IPS-NIHi11 (cell line): Measurements from ENCODE around the gene KMT2D.

ENCODE experiments used
- DNase-seq: peaks from one replicate; pipeline ENCODE4 v3.0.0; 2012; ENCODE audit warnings: mixed read lengths, low spot score

Gene KMT2D

DNA sequence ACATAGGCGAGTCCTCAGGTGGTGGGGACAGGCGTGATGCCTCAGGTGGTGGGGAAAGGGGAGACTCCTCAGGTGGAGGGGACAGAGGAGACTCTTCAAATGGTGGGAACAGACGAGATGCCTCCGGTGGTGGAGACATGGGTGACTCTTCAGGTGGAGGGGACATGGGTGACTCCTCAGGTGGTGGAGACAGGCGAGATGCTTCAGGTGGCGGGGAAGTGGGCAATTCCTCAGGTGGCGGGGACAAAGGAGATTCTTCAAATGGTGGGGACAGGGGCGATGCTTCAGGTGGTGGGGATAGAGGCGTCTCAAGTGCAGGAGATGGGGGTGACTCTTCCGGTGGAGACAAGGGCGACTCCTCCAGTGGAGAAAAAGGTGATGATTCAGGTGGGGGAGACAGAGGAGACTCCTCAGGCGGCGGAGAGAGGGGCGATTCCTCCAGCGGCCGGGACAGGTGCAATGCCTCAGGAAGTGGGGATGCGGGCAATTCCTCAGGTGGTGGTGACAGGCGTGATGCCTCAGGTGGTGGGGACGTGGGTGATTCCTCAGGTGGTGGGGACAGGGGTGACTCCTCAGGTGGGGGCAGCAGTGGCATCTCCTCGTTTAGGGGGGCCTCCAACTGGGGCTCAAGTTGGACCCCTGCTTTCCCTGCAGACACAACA is 8.7 kb downstream of the KMT2D start:
- no peak for DNase-seq

GRCh38 chr12:49051373-49051764 is 9.2 kb downstream of the KMT2D start:
- DNase-seq: no peak

DNA sequence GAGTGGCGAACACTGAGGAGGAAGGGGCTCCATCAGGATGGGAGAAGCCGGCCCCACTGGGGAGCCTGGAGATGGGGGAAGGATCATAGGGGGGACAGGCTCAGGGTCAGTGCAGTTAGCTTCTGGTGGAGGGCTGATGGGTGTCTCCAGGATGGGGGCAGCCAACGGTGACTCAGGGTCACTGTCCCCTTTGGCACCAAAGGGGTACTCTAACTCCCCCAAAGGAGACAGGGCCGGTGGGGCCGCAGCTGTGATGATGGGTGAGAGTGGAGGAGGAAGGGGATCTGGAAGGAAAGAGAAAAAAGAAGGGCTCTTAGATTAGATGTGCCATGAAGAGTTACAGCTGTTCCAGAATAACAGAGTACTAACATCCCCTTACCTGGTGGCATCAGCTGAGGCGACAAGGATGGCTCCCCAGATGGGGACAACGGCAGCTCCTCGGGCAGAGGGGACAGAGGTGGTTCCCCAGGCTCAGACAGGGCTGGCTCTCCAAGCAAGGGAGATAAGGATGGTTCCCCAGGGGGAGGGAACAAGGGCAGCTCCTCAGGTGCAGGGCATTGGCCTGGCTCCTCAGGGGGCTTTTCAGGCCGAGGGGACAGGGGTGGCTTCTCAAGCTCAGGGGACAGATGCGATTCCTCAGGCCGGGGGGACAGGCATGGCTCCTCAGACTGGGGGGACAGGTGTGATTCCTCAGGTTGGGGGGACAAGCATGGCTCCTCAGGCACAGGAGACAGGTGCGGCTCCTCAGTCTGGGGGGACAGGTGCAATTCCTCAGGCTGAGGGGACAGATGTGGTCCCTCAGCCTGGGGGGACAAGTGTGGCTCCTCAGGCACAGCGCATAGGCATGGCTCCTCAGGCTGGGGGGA is 9.9 kb downstream of the KMT2D start:
- DNase-seq: no peak

DNA sequence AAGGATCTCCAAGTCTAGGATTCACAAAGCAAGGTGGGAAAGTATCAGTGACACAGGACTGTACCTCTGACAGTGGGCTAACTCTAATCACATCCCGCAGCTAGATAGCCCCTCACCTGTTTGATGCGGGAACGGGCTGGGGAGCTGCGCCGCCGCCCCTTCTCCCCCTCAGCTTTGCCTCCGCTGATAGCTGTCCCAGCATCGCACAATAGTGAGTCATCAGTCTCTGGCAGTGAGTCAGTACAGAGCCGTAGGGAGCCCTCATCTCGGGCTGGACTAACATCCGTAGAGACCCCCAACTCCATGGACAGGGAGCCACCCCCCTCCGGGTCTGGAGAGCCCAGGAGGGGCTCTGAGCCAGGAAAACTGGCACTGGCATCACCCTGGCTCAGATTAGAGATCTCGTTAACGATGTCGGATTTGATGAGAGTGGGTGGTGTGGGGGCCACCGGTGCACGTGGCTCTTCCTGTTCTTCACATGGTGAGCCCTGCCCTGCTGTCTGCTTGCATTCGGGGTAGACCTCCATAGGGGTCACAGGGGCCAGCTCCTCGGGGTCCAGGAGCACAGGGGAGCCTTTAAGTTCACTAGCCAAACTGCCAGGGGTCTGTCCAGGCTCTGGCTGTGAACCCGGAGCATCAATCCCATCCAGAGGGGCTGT is 10.9 kb downstream of the KMT2D start:
- DNase-seq: no peak

GRCh38 chr12:49048953-49049352 is 11.6 kb downstream of the KMT2D start:
- no peak for DNase-seq

DNA sequence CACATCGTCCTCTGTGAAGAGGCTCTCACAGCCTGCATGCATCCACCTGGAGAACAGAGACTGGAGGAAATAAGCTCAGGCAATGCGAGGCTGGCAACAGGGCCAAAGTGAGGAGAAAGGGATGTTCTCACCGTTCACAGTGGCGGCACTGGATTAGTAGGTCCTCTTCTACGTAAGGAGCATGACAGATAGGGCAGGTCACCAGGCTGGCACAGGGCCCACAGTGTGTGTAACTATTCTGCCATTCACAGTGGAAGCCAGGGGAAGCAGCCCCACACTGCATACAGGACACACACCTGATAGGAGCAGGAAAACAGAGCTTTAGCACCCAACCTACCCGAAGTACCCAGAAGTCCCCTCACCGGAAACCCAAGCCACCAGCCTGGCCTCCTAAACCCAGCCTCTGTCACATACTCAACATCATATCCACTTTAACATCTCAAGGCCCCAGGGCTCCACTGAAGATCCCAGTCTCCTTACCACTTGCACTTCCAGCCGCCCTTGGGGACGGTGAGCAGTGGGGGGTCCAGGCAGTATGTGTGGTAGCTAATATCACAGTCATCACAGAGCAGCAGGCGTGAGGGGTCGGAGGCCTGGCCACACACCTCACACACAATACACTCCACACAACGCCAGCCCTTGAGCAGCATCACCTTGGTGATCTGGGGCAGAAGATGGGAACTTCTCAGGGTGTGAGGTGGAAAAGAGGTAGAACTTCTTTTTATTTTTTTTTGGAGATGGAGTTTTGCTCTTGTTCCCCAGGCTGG is 14.3 kb downstream of the KMT2D start:
- DNase-seq: no peak

- DNase-seq: no peak
Measured at GRCh38 chr12:49044660-49045059, 15.9 kb downstream of the KMT2D start.

DNA sequence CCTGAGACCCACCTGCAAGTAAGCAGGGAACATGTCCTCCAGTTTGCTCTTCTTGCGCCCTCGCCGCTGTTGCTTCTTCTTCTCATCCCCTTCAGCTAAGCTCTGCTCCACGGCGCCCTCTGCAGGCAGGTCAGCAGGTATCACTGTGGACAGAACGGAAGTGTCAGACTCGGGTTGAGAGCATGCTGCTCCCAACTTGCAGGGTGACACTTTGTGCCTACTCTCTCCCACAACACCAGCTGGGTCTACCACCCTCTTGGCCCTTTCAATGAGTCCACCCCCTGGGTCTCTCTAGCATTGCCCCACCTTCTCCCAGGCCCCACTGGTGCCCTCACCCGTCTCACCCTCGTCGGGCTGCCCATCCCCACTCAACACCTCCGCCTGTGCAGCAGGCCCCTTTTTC is 16.7 kb downstream of the KMT2D start:
- DNase-seq: peak; percentile 96

DNA sequence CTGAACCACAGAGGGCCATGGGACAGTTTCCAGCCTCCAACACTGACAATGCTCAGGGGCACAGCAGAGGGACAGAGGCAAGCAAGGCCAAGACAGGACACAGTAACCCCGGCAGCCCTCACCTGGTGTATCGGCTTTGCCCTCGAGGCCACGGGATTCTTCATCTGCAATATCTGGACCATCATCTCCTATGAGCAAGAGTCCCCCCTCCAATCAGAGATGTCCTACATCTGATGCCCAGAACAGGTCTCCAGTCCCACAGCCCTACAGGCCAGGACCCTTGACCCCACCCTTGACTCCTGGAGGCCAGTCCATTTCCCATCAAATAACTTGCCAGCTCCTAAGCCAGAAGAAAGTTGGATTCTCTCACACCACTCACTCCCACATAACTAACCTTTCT is 17.4 kb downstream of the KMT2D start:
- DNase-seq: no peak

- DNase-seq: no peak
Measured at GRCh38 chr12:49041881-49042484, 18.6 kb downstream of the KMT2D start.

GRCh38 chr12:49041036-49041880 is 19.3 kb downstream of the KMT2D start:
- no peak for DNase-seq

DNA sequence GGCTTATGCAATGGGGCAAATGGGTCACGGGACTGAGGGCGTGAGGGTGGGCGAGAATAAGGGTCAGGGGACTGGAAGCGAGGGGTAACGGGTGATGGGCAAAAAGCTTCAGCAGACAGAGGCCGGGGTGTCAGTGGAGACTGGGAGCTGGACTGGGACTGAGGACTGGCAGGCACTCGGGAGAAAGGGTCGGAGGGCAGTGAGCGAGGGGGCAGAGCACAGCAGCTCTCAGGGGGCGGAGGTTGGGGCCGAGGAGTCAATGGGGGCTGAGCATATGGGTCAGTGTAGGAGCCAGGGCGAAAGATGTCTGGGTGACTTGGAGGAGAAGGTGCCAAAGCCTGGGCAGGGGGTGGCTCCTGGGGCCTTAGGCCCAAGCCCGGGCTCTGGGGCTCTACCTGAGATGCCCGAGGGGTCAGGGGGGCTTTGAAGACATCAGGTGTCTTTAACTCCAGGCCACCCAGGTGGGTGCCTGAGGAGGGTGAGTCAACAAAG is 20.2 kb downstream of the KMT2D start:
- no peak for DNase-seq

DNA sequence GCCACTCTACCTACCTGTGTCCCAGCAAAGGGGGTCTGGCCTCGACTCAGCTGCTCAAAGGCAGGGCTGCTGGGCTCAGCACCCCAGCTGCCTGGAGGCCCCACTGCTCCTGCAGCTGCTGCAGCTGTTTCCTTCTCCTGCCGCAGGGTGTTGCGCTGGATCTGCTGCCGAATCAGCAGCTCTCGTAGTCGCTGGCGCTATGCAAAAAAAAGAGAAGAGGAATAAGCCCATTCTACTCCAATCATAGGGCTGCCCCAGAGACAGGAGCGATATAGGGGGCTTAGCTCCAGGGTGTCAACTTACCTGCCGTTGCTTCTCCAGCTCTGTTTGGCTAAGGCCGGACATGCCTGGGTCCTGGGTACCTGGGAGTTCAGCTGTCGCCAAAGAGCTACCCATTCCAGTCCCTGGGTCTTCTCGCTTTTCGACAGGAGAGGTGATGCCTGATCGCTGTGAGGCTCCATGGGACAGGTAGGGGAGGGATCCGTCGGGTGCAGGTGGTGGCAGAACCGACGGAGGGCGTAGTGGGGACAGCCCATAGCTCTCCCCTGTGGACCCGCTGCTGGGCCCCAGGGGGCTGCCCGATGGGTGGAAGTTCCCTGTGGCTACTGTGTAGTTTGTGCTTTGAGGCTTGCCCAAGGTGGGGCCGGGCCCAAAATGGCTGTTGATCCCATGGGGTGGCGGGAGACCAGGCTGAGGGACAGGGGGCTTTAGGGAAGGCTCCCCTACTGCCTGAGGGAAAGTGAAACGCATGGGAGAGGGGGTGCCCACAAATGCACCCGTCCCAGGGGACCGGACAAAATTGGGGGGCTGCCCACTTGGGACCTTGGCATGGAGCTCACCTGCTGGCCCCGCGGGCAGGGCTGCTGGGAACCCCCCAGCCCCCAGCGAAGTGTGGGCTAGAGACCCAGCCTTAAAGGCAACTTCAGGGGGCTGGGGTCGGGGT is 20.9 kb downstream of the KMT2D start:
- DNase-seq: no peak

DNA sequence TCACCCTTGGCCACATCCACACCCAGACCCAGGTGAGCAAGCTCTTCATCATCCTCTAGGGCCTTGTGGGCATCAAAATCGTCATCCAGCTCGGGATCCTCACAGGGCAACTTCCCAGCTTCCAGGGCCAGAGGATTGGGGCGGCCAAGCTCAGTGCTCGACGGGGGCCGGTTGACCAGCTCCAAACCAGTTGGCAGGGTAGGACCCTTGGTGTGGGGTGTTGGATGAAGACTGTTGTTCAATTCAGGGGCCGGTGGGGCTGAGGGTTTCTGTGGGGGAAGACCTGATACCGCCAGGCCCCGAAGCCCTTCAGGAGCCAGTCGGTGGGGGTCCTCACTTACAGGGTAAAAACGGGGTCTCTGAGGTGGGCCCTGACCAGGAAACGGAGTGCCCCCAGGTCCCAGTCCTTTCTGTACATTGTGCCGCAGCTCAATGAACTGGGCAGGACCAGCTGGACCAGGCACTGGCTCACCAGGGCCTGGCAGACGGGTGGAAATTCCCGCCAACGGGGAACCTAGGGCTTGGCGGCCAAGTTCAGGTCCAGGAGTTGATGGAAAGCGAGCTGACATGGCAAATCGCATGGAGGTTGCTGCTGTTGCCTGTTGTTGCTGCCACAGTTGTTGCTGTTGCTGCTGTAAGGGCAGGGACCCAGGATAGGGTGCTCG is 22.2 kb downstream of the KMT2D start:
- DNase-seq: no peak

GRCh38 chr12:49037947-49038237 is 22.7 kb downstream of the KMT2D start:
- DNase-seq: no peak

DNA sequence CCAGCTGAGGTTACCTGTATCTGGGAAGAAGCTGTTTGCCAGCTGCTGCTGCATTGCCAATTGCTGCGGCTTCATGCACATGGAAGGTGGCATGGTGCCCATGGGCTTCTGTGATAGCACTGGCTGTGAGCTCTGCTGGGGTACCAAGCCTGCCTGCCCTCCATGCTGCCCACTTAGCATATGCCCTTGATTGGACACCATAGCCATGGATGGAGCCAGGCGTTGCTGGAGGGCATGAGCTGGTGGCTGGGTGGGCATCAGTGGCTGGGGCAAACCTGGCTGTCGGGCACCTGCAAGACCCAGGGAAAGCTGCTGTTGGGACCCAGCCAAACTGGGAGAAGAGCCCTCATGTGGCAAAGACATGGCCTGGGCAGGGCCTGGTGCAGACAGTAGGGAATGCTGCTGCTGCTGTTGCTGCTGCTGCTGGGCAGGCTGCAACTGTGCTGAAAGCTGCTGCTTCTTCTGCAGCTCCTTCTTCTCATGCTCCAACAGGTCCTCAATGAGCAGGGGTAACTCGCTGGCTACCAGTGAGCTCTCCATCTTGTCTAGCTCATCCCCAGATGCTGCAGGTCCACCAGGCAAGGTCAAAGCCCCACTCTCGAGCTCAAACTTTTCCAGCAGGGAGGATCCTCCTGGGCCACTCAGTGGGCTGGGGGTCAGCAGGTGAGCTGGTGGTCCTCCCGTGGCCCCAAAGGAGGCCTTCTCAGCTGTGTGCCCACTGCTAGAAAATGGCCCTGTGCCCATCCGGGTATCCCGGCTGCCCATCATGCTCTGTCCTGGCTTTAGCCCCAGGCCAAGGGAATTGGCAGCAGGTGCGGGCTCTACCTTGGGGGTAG is 23.3 kb downstream of the KMT2D start:
- no peak for DNase-seq

GRCh38 chr12:49036029-49036428 is 24.6 kb downstream of the KMT2D start:
- no peak for DNase-seq

DNA sequence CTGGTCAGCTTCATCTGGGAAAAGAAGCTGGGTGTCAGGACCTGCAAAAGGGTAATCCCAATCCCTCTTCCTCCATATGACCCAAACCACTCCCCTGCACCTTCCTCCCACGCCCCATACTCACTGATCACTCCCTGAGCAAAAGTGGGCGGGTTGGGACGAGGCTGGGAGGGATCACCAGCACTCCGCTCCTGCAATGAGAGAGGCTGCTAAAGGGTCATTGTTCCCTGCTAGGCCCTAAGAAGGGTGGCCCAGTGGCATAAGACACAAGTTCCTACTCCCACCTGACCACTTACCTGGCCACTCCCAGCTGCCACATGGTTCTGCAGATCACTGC is 26.3 kb downstream of the KMT2D start:
- no peak for DNase-seq
